ENCODE measurements around the gene AP4E1.

GRCh38 chr15:50904211-50904610, 4.3 kb upstream of the AP4E1 start:
- no peak for TF ChIP-seq NR3C1 (CRISPR knock-in tag; conservative IDR thresholded peaks at IDR 0.05; ENCODE audit: low read depth)
- TF ChIP-seq CTCF (IDR thresholded peaks at IDR 0.05): no peak
- no peak for TF ChIP-seq PRRX2 (CRISPR knock-in tag; IDR thresholded peaks at IDR 0.05)
- no peak for TF ChIP-seq ATF3 (CRISPR knock-in tag; conservative IDR thresholded peaks at IDR 0.05)
- no peak for TF ChIP-seq MAX (CRISPR knock-in tag; IDR thresholded peaks at IDR 0.05)
- no peak for TF ChIP-seq RORB (CRISPR knock-in tag; IDR thresholded peaks at IDR 0.05)
- TF ChIP-seq TEAD1 (CRISPR knock-in tag; IDR thresholded peaks at IDR 0.05): no peak
